MCF 10A (cell line): ENCODE results near the gene UNC5A. TPM values are rescaled to one million over a fixed set of nuclear protein-coding genes. Genes with fewer than 3 reads are reported as not detected.
A peak's percentile ranks its signal among the peaks of the same experiment; 100 is the strongest.

Experiments used
- BruUV-seq: library from RNA; stranded (reverse); fragments of 400-500 nt; replicated peaks from 2 replicates; lab custom pipeline; 2021; lab: Mats Ljungman, UMichigan
- CTCF ChIA-PET: fragments of 300-600 bp; sonication (Branson Sonifier 250); formaldehyde crosslinking; extraction: SDS; loops from one replicate; lab custom pipeline; 2021; ENCODE audit warnings: antibody characterized with exemption, inconsistent platforms; lab: Yijun Ruan, JAX
- POLR2A ChIA-PET: fragments of 300-600, 350-650 bp; sonication (Branson Sonifier 250); formaldehyde crosslinking; extraction: SDS; loops from one replicate; lab custom pipeline; 2020; ENCODE audit warnings: antibody characterized with exemption, inconsistent platforms; lab: Yijun Ruan, JAX
- DNase-seq: peaks from one replicate; pipeline ENCODE4 v3.0.0-alpha.2; 2018; ENCODE audit not compliant: unreplicated experiment
- H3K27ac Mint-ChIP-seq: one replicate; pipeline ENCODE4 v1.8.0; 2022; ENCODE audit warnings: mild to moderate bottlenecking, low read depth, mixed read lengths; ENCODE audit not compliant: unreplicated experiment
- H3K27me3 Mint-ChIP-seq: one replicate; pipeline ENCODE4 v1.8.0; 2022; ENCODE audit warnings: mixed read lengths; ENCODE audit not compliant: insufficient read depth, unreplicated experiment
- H3K36me3 Mint-ChIP-seq: one replicate; pipeline ENCODE4 v1.8.0; 2022; ENCODE audit warnings: mild to moderate bottlenecking, moderate library complexity, mixed read lengths; ENCODE audit not compliant: insufficient read depth, unreplicated experiment
- H3K4me1 Mint-ChIP-seq: one replicate; pipeline ENCODE4 v1.8.0; 2022; ENCODE audit warnings: mixed read lengths; ENCODE audit not compliant: insufficient read depth, unreplicated experiment
- H3K4me3 Mint-ChIP-seq: one replicate; pipeline ENCODE4 v1.8.0; 2022; ENCODE audit warnings: mild to moderate bottlenecking, moderate library complexity, mixed read lengths; ENCODE audit not compliant: unreplicated experiment
- H3K9me3 Mint-ChIP-seq: one replicate; pipeline ENCODE4 v1.8.0; 2022; ENCODE audit warnings: mixed read lengths; ENCODE audit not compliant: unreplicated experiment
- intact Hi-C: fragments of 100-400 bp; cut with micrococcal nuclease; formaldehyde crosslinking; loops from 2 replicates; pipeline ENCODE4 v1.14.1; 2022
- total RNA-seq: library from RNA; stranded (reverse); gene quantifications from 2 replicates; pipeline ENCODE4 v1.2.3, GENCODE V29; 2022
- TF ChIP-seq, protein P1 (sequence below): fragments of 200-600 bp; IDR thresholded peaks from one replicate; pipeline ENCODE4 v1.8.0; 2022; ENCODE audit warnings: antibody characterized with exemption, mild to moderate bottlenecking; ENCODE audit not compliant: unreplicated experiment

UNC5A gene
- total RNA-seq, 1 experiment from 2014 or later, result 0.51 TPM

DNA sequence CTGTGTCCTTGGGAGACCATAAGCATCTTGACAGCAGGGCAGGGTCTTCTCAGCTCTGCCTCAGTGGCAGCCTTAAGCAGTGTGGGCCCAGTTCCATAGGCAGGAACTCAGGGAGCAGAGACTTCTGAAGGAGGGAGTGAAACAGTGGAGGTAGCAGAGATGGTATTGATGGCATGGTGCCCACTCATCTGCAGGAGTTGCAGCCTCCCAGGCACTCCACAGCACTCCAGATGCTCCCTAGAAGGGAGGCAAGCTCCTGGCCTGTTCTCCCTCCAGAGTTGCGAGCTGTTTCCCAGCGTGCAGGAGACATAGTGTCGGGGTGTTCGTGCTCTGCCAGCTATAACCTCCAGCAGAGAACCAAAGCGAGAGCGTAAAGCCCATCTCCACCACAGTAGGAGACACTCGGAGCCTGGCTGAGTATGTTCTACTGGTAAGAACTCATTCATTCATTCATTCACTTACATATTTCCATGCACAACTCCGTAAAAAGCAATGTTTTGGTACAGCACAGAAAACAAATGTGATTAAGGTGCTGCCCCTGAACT is 31.4 kb upstream of the UNC5A start:
- no TSS peak for BruUV-seq
- intact Hi-C loops, result no loop called here
- H3K36me3 Mint-ChIP-seq, result no peaks in the 10 kb centered on the region
- H3K27me3 Mint-ChIP-seq, result peaks cover 29% of the 10 kb centered on the region
- TF ChIP-seq, protein P1, sequence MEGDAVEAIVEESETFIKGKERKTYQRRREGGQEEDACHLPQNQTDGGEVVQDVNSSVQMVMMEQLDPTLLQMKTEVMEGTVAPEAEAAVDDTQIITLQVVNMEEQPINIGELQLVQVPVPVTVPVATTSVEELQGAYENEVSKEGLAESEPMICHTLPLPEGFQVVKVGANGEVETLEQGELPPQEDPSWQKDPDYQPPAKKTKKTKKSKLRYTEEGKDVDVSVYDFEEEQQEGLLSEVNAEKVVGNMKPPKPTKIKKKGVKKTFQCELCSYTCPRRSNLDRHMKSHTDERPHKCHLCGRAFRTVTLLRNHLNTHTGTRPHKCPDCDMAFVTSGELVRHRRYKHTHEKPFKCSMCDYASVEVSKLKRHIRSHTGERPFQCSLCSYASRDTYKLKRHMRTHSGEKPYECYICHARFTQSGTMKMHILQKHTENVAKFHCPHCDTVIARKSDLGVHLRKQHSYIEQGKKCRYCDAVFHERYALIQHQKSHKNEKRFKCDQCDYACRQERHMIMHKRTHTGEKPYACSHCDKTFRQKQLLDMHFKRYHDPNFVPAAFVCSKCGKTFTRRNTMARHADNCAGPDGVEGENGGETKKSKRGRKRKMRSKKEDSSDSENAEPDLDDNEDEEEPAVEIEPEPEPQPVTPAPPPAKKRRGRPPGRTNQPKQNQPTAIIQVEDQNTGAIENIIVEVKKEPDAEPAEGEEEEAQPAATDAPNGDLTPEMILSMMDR, result no peak
- no peak overlapping the region for H3K27ac Mint-ChIP-seq
- POLR2A ChIA-PET, result no interaction called here
- CTCF ChIA-PET, result interaction anchor here (0.8 kb wide), 1 partner anchor 57 kb away, joined by 3 read pairs; no protein-coding TSS in a partner anchor
- H3K4me1 Mint-ChIP-seq, result peaks cover 7% of the 10 kb centered on the region
- DNase-seq, result no peak
- no peaks in the 10 kb centered on the region for H3K9me3 Mint-ChIP-seq
- H3K4me3 Mint-ChIP-seq, result no peak overlapping the region

DNA sequence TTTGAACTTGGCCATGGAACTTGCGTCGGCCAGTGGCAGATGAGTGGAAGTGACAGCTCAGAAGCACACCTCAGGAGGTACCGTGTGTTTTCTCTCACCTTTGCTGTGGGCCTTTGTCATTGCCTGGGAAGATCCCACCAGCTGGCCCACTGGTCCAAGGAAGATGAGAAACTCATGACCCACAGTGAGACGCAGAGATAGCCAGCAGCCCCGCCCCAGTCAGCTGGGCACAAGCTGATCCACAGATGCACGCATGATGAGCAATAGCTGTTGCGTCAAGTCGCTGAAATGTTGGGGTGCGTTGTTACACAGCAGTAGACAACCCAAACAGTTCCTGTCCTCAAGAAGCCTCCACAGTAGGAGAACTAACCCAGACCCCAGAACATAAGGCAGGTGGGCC is 30.8 kb upstream of the UNC5A start:
- intact Hi-C loops, result no loop called here
- peak; percentile 31 for DNase-seq
- ChIA-PET POLR2A (no interaction called here), CTCF (interaction anchor here (0.8 kb wide), 1 partner anchor 57 kb away, joined by 3 read pairs; no protein-coding TSS in a partner anchor)
- Mint-ChIP-seq H3K4me1 (peaks cover 10% of the 10 kb centered on the region), H3K4me3 (no peak overlapping the region), H3K27ac (no peak overlapping the region), H3K36me3 (no peaks in the 10 kb centered on the region), H3K9me3 (no peaks in the 10 kb centered on the region), H3K27me3 (peaks cover 27% of the 10 kb centered on the region)
- BruUV-seq, result no TSS peak
- TF ChIP-seq, protein P1, result no peak

DNA sequence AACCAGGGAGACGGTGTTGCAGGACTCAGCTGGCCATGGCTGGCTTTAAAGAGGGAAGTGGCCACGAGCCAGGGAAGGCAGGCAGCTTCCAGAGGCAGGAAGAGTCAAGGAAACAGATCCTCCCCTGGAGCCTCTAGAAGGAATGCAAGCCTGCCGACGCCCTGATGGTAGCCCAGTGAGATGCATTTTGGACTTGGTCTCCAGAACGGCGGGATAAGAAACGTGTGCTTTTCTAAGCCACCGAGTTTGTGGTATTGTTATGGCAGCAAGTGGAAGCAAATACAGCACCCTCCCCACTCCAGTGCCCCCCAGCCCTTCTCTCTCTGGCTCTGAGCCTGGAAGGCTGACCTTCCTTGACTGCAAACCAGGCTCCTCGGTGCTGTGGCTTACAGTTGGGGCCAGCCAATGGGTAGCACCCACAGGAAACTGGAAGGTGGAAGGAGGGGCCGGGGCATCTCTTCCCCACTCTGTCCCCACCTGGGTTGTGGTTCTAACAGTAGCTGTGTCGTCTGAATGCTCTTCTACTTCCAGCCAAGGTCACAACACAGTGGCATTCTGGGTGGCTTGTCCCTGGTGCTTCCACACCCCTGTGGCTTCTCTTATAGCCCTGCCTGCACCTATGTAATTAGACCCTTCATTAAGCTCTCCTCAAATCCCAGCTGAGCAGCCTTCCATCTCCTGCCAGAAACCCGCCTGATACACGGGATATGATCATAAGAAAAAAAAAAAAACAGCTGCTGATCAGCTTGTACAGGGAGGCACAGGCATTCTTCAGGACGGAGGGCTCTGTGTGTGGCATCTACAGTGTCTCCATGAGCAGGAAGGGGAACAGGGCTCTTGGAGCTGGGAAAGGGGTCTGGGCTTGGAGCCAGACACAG is 29.9 kb upstream of the UNC5A start:
- DNase-seq, result no peak
- BruUV-seq, result no TSS peak
- no peak overlapping the region for H3K4me3 Mint-ChIP-seq
- ChIA-PET CTCF (no interaction called here), POLR2A (interaction anchor here (0.9 to 1.1 kb wide), 2 partner anchors 8 to 16 kb away, joined by 3 read pairs; no protein-coding TSS in a partner anchor)
- no peaks in the 10 kb centered on the region for H3K9me3 Mint-ChIP-seq
- H3K36me3 Mint-ChIP-seq, result no peaks in the 10 kb centered on the region
- H3K4me1 Mint-ChIP-seq, result peaks cover 15% of the 10 kb centered on the region
- TF ChIP-seq, protein P1, result no peak
- H3K27me3 Mint-ChIP-seq, result peaks cover 18% of the 10 kb centered on the region
- intact Hi-C loops, result no loop called here
- no peak overlapping the region for H3K27ac Mint-ChIP-seq

DNA sequence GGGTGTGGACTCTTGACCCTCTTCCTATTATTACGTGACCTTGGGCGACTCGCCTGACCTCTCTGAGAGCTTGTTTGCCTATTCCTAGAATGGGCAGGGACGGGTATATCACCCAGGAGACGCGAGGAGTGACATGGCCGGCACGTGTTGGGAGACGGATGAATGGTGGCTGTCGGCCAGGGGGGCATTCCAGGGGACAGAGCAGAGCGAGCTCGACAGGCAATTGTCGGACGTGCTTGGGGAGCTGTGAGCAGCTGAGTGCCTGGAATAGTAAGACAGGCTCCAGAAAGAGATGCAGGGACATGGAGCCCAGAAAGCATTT is 29.3 kb upstream of the UNC5A start:
- no peak overlapping the region for H3K27ac Mint-ChIP-seq
- ChIA-PET POLR2A (interaction anchor here (0.6 to 1.1 kb wide), 3 partner anchors 9 to 528 kb away, joined by 3 read pairs; no protein-coding TSS in a partner anchor), CTCF (no interaction called here)
- H3K4me3 Mint-ChIP-seq, result no peak overlapping the region
- TF ChIP-seq, protein P1, result no peak
- intact Hi-C loops, result no loop called here
- peaks cover 15% of the 10 kb centered on the region for H3K4me1 Mint-ChIP-seq
- no TSS peak for BruUV-seq
- no peak for DNase-seq
- peaks cover 12% of the 10 kb centered on the region for H3K27me3 Mint-ChIP-seq
- no peaks in the 10 kb centered on the region for H3K36me3 Mint-ChIP-seq
- no peaks in the 10 kb centered on the region for H3K9me3 Mint-ChIP-seq
